IPS-11a (cell line): Measurements from ENCODE around the gene RNF220.

Experiments
- H3K4me3 ChIP-seq: one replicate; pipeline ENCODE4 v1.5.1; 2013; ENCODE audit warnings: low read depth, low read length, control low read depth

The RNF220 gene

DNA sequence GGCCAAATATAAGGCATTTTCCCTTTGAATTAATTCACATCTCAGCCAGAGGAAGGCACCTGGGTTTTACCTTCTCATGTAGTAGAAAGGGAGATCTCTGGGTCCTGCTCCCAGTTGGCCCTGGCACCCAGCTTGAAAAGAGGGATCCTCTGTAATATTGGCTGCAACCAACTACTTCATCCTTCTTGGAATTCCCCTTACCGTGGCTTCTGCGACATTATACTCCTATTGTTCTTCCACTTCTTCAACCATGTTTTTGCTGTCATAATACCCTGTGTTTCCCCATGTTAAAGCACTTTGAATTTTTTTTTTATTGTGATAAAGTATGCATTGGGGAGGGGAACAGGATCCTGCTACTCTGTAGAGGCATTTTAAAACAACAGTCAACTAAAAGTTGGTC lies 26.8 kb downstream of the RNF220 start:
- H3K4me3 ChIP-seq: no peak overlapping the region

DNA sequence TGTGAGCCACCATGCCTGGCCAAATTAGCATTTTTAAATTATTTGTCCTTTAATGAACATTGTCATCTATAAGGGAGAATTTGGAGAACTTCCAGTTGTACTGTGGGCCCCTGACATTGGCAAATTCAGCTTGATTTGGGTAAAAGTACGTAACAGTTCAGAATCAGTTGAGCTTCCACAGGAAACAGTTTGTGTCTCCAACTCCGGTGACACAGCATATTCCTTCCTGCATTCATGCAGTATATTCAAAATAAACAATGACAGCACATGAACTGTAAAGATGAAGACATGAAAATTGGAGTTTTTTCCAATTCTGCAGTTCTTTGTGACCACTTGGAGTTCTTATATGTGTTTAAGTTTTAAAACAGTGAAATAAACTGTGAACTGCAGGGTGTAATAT lies 28.2 kb downstream of the RNF220 start:
- H3K4me3 ChIP-seq: no peak overlapping the region

DNA sequence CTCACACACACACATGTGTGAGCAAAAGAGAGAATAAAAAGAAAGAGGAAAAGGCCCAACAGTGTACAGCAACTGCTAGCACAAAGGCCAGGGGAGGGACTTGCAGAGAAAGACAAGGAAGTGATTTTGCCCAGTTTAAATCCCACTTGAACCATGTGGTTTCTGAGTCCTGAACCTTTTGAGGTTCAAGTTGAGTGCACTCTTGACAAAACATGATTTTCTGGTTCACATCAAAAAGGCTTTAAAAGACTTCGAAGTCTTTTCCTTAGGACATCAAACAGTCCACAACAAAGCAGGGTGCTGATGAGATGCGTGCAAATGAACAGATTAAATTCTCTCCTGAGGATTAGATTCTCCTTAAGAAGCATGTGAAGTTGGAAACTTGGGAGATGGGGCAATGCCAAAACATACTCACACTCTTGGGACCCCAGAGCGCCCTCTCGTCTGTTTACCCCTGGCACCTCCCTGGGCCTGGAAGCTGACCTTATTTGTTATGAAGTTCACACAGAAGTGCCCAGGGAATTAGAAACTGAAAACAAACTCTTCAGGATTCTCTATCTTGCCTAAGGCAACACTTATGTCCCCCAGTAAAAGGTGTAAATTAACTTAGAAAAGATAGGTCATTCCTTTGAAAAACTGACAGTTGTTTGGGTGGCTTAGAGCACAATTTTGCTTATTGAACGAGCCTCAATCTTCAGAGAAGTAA lies 31.5 kb downstream of the RNF220 start:
- no peak overlapping the region for H3K4me3 ChIP-seq

DNA sequence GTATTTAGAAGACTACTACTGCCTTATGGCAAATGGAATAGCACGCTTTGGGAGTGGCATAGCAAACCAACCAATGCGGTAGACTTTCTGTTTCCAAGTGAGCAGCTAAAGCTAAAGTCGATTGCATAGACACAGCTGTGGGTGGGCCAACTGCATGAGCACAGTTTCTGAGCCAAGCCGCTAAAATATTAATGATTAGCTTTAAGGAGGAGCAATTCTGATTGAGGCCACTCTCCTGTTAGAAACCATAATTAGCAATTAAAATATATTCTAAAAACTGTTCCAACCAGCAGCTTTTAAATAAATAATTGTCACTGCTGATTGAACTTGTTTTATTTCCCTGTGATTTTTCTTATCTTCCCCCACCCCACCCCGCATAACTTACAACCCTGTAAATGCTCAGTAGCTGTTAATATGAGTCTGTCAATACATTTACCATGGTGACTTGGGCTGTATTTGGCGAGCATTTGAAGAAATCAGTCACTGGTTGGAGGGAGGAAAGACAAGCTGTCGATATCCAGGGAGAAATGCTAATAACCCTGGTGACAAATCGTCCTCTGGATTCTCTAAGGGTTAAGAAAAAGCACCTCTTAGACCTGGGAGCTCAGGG lies 32.2 kb downstream of the RNF220 start:
- no peak overlapping the region for H3K4me3 ChIP-seq

DNA sequence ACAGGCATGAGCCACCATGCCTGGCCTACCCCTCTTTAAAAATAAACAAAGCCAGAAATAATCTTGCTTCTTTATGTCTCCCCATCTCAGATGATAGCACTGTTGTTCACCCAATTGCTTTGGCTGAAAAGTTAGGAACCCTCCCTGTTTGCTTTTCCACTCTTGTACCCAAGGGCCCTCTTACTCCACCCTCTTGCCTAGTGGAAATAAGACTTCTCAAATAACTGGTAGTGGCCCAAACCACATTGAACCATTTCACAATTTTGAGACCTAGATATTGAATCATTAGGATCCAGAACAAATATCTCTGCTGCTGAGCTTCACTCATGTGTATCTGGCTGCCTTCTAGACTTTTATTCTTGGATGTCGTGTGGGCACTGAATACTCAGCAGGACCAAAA lies 37.7 kb downstream of the RNF220 start:
- H3K4me3 ChIP-seq: no peak overlapping the region

DNA sequence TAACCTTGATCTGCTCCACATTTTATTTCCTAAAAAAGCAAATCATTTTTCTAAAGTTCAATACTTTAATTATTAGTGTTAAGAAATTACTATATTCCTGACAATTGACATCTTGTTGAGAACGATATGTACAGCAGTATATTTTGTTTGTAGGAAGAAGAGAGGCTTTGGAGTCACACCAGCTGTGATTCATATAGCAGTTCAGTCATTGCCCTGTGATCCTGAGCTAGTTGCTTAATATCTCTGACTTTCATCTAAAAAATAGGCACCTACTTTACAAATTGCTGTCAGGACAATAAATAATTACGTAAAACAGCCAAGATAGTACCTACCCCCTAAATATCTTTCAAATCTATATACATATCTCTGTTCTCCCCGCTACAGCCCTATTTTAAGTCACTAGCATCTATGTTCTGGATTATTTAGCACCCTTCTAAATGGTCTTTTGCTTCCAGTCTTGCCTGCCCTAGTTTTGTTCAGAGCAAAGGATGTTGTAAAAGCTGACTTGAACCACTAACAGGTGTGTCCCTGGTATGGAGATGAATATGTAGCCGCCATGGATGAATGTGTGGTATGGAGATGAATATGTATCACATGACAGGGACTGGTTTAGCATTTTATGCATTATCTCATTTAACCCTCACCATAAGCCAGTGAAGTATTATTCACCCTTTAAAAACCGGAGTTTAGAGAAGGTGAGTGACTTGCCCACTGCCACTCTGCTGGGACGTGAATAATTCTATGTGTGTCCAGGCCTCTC lies 42.2 kb downstream of the RNF220 start:
- H3K4me3 ChIP-seq: no peak overlapping the region

DNA sequence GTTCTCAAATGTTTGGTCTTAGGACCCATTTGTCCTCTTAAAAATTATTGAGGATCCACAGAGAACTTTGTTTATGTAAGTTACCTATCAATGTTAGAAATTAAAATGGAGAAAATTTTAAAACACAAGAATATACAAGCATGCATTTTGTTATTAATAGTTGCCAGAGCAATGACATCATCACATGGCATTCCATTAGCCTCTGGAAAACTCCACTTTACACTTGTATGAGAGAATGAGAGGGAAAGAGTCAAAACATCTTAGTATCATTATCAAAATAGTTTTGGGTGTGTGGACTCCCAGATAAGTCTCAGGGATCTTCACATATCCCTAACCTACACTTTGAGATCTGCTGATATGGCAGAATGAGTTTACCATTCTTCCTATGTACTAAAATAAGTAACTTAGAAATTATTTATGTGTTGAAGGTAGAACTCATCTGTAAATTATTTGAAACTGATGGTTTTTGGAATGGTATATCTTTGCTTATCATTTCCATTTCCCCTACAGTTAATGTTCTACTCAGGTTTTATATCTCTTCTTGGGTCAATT lies 48.8 kb downstream of the RNF220 start:
- H3K4me3 ChIP-seq: no peak overlapping the region

DNA sequence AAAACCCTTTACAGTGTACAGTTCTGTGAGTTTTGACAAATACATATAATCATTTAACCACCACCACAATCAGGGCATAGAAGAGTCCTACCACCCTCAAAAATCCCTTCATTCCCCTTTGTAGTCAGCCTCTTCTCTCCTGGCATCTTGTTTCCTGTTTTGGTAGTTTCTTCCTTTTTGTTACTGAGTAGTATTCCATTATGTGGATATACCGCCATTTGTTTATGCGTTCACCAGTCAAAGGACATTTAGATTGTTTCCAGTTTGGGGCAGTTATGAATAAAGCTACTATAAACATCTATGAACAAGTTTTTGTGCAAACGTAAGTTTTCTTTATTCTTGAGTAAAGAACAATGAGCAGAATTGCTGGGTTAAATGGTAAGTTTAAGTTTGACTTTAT lies 49.6 kb downstream of the RNF220 start:
- H3K4me3 ChIP-seq: no peak overlapping the region

DNA sequence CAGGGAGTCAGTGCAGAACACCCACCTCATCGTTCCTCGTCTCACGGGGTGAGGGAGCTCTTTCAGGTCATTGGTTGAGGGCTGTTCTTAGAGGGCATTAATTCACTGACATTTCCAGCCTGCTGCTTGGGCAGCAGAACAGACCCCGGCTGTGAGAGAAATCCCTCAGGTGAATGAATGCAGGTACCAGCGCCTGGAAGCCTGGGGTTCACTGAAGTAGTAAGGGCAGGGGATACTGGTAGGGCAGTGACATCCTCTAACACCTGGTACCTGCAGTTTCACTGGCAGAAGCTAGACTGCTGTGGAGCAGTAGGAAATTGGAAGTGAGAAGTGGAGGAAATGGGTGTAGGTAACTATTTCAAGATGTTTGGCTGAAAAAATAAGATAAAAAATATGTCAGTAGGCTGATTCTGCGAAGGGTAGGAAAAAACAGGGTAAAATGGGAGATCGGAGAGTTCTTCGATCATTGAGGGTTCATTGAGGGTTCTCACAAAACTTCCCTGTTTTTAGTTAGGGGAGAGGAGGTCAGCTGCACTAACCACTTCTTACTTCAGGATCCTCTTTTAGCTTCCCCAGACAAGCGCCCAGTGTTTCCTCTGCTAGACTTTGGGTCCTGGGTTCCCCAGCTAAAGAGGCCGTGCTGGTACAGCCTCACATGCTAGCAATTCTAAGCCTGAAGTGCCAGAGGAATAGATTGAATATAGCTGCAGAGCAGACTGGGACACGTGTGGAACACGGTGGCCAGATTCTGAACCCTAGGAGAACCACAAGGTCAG lies 55.2 kb downstream of the RNF220 start:
- no peak overlapping the region for H3K4me3 ChIP-seq

DNA sequence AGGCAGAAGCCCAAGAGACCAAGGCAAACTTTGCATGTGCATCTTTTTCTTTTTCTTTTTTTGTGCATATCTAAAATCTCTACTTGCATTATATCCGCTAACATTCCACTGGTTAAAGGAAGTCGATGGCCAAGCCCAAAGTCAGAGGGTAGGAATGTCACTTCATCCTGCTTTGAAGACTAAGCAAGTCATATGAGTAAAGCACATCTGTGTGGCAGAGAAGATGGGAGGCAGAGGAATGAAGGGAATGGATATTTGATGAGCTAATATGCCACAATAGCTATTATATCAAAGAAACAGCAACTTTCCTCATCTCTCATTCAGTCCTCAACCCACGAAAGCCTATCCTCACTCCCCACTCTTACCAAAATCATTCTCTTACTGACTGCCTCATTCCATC lies 59.3 kb downstream of the RNF220 start:
- no peak overlapping the region for H3K4me3 ChIP-seq

DNA sequence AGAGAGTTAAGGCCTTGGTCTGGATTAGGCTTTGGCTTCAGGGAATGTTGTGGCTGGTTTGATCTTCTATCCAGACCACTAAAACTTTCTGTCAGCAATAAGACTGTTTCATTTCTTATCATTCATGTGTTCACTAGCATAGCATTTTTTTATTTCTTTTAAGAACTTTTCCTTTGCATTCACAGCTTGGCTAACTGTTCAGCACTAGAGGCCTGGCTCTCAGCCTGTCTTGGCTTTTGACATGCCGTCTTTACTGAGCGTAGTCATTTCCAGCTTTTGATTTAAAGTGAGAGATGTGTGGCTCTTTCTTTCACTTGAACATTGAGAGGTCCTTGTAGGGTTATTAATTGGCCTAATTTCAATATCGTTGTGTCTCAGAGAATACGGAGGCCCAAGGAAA lies 62.5 kb downstream of the RNF220 start:
- no peak overlapping the region for H3K4me3 ChIP-seq

DNA sequence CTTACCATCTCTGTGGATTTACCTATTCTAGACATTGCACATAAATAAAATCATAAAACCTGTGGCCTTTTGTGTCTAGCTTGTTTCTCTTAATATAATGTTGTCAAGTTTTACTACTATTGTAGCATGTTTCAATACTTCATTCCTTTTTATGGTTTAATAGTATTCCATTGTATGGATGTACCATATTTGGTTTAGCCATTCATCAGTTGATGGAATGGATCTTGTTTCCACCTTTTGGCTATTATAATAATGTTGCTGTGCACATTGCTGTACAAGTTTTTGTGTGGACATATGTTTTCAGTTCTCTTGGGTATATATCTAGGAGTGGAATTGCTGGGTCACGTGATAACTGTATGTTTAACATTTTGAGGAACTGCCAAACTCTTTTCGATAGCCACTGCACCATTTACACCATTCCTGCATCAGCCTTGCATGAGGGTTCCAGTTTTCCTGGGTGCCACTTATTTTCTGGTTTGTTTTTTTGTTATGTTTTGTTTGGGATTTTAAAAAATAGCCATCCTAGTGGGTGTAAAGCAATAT lies 66.9 kb downstream of the RNF220 start:
- H3K4me3 ChIP-seq: no peak overlapping the region

DNA sequence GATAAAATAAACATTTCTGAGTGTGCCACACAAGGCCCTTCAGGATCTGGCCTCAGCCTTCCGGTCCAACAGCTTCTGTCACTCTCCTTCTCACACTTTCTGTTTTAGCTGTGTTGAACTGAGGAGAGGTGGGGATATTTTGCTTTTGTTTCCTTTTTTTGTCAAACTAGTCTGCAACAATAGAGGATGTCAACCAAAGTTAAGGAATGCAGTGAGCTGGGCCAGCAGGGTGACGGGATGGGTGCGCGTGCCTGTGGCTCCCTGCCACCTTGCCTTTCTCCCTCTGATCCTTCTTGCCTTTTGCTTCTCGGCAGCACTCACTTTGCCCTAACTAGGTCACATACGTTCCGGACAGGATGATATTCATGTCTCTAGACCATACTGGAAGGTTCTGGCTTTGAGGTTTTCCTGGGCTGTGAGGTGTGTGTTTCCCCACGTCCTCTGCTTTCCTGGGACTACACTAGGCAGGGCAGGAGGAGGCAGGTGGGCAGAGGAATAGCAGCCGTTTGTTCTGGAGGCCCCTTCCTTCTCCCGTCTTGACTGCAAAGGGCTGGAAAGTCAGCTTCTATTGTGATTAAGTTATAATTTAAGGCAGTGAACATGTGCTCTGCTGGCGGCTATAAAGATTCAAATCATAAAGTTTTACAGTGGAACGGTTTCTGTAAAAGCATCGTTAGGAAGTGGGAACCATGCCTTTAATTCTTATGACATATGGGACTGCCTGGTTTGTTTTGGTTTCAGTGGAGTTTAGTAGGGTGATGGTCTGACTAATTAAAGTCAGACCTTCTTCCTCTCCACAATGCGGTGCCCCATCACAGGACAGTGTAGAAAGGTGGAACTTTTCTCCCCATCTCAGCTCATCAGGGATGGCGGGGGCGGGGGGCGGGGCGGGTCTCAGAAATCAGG lies 67.8 kb downstream of the RNF220 start:
- no peak overlapping the region for H3K4me3 ChIP-seq

DNA sequence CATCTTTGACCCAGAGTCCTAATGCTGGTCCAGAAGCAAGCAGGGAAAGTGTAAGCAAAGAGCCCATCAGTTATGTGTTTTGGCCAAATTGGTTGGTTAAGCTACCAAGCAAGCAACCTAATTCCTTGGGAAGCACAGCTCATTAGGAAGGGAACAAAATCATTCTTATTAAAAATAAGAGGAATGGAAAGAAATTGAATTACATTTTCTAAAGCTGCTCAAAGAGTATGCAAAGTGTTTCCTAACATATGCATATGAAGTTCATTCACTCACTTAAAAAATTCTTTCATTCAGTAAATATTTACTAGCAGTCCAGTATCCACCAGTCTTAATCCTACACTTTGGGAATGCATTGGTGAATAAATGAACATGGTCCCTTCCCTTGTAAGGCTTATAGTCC lies 71.8 kb downstream of the RNF220 start:
- no peak overlapping the region for H3K4me3 ChIP-seq

DNA sequence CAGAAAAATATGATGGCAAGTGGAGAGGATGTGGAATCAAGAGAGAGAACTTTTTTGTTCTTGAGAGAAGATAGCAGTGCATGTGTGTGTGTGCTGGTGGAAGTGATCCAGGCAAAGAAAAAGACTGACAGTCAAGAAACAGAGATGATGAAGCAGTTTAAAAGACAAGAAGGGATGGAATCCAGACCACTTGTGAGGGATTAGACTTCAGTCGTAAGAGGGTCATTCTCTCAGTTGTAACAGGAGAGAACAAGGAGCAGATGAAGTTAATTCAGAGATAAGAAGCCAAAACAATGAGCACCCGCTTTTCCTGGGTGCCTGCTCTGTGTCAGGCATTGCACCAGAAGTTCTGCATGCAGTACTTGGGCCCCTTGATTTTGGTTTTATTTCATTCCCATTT lies 76.6 kb downstream of the RNF220 start:
- no peak overlapping the region for H3K4me3 ChIP-seq

DNA sequence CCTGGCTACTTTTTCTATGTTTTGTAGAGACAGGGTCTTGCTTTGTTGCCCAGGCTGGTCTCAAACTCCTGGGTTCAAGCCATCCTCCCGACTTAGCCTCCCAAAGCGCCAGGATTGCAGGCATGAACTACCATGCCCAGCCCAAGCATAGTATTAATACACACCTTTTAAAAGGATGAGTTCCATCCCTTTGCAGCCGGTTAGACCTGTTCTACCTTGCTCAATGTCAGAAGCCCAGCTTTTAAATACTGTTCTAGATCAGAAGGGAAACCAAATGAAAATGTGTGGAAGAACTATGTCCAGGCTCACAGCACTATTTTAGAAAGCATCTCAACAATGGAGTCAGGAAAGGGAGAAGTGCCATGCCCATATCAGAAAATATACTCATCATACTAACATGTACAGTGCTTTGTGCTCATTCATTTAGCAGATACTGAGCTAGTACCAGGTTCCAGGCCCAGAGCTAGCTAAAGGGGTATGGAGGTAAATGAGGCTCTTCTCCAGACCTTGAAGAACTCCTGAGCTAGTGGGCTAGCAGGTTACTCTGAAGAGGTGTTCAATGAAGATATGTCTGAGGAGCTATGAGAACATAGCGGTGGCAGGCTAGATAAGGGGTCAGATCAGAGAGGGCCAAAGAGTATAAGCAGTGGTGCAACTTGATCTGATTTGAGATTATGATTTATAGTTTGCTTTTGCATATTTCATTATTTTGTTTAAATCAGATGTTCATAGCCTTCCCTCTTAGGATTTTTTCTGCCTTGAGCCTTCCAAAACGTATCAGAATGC lies 78.2 kb downstream of the RNF220 start:
- no peak overlapping the region for H3K4me3 ChIP-seq

DNA sequence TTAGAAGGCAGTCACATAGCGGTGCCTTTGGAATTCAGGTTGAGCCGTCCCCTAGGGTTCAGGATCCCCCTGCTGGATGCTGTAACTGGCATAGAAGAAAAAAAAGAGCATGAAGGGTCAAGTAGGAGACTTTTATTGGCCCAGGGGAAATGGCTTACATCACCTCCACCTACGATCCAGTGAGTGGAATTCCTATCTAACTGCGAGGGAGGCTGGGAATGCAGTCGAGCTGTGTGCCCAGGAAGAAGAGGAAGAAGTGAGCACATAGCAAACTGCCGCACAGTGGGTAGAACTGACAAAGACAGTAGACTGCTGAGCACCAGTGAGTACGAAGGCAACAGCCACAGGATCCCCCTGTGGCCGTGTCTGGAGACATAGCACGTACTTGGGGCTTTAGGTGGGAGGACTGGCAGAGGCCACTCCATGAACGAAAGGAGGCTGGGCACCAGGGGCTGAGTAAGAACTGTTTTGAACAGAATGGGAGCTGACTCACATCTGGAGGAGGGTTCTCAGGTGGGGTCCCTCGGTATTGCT lies 79.2 kb downstream of the RNF220 start:
- H3K4me3 ChIP-seq: no peak overlapping the region

DNA sequence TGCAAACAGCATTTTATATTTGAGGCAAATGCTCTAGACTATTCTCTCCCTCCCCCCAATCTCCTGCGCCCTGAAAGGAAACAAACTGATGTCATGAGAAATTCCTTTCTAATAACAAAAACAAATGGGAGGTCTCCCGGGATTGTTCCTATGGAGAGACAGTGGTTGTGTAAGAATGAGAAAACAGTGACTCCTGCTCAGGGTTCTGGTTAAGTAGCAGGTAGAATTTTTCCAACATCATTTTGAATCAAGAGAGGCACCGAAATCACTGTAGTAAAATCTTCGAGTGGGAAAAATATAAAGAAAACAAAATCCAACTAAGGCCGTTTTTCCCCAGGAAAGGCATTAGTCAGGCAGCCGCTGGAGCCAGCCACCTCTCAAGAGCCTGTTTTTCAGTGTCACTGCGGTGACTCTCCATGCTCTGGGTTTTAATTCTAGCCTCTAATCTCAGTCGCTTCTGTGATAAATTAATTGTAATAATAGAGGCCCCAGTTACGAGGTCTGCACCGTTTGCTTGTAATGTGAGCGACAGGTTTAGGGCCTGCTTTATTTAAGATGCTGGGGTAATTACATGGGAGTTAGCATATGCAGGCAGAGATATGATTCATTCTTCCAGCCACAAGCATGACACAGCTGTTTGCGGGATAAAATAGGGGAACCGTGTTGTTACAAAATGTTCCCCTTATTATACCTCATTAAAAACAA lies 80.3 kb downstream of the RNF220 start:
- no peak overlapping the region for H3K4me3 ChIP-seq
